ENCODE data around the gene YWHAH. TPM values are rescaled to one million over a fixed set of nuclear protein-coding genes. Genes with fewer than 3 reads are reported as not detected.

YWHAH gene
- total and polyA plus RNA-seq, 2 of the 8 experiments (the other 6 are each of a cell fraction or from before 2014, with no cell fraction given) = 146 to 247 TPM

DNA sequence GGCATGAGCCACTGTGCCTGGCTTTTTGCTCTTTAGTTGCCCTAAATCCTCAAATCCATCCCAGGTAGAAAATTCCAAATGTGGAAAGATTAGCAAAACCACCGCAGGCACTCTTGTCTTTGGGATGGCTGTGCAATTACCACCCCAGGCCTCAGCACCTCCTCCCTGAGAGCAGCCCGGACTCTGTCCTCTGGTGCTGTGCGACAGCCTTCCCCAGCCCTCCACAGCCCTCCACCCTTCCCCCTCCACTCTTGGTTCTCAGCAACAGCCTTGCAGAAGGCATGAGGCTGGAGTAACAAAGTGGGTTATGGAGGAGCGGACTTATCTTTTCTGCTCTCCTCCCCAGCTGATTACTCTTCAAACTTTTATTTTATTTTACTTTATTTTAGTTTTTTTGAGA lies 44.7 kb upstream of the YWHAH start (continued):
- TF ChIP-seq CHD7 (IDR thresholded peaks at IDR 0.05; ENCODE audit: insufficient replicate concordance, low read length) = no peak
- no peak for TF ChIP-seq MAFK (IDR thresholded peaks at IDR 0.05; ENCODE audit: low read depth, low read length)
- TF ChIP-seq, protein P1, sequence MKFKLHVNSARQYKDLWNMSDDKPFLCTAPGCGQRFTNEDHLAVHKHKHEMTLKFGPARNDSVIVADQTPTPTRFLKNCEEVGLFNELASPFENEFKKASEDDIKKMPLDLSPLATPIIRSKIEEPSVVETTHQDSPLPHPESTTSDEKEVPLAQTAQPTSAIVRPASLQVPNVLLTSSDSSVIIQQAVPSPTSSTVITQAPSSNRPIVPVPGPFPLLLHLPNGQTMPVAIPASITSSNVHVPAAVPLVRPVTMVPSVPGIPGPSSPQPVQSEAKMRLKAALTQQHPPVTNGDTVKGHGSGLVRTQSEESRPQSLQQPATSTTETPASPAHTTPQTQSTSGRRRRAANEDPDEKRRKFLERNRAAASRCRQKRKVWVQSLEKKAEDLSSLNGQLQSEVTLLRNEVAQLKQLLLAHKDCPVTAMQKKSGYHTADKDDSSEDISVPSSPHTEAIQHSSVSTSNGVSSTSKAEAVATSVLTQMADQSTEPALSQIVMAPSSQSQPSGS (IDR thresholded peaks at IDR 0.05; ENCODE audit: low read length) = no peak
- no peak for TF ChIP-seq FOSL1 (IDR thresholded peaks at IDR 0.05; ENCODE audit: insufficient read depth, low read depth, low read length)
- TF ChIP-seq POLR2A (IDR thresholded peaks at IDR 0.05; ENCODE audit: control extremely low read depth in 1 of 2, low read depth in 2 of 2, low read length in 2 of 2) = no peak
- TF ChIP-seq, protein P2, sequence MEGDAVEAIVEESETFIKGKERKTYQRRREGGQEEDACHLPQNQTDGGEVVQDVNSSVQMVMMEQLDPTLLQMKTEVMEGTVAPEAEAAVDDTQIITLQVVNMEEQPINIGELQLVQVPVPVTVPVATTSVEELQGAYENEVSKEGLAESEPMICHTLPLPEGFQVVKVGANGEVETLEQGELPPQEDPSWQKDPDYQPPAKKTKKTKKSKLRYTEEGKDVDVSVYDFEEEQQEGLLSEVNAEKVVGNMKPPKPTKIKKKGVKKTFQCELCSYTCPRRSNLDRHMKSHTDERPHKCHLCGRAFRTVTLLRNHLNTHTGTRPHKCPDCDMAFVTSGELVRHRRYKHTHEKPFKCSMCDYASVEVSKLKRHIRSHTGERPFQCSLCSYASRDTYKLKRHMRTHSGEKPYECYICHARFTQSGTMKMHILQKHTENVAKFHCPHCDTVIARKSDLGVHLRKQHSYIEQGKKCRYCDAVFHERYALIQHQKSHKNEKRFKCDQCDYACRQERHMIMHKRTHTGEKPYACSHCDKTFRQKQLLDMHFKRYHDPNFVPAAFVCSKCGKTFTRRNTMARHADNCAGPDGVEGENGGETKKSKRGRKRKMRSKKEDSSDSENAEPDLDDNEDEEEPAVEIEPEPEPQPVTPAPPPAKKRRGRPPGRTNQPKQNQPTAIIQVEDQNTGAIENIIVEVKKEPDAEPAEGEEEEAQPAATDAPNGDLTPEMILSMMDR (IDR thresholded peaks at IDR 0.05; ENCODE audit: control extremely low read depth in 1 of 3, insufficient read depth in 1 of 3, low read depth in 1 of 3, low read length in 3 of 3) = no peak
- TF ChIP-seq RBBP5 (IDR thresholded peaks at IDR 0.05; ENCODE audit: borderline replicate concordance, low read depth, low read length) = no peak
- TF ChIP-seq POLR2AphosphoS5 (IDR thresholded peaks at IDR 0.05; ENCODE audit: low read depth, low read length) = no peak

Data from H1 (cell line).